ENCODE results near the gene C16orf78.

C16orf78 gene, protein sequence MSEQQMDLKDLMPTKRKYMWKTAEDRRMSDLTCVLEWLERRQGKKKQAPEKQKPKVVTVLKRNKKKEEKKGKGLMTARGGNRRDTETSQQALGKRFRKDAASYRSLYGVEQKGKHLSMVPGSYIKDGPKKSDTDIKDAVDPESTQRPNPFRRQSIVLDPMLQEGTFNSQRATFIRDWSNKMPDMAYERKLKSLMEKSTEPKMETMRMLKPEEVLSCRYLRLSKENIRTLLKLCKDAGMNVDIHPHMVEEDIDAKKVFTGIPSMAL

DNA sequence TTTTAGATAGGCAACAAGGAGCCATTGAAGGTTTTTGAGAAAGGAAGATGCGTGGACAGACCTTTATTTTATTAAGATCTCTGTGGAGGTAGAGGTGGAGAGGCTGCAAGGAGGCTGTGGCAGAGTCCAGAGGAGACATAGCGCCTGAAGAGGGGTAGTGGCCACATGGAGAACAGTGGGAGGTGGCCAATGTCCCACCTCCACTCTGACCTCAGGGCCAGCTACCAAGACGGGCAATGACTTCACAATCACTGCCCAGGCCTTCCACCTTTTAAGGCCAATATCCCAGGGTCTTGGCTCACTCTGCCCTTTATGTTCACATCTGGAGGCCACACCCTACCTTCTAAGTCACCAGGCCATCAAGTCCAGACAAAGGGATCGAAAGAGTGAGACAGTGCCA lies at the start of gene C16orf78:
Gene C16orf78 (plus strand): TSS at position 301 of the 400 bp plus-strand sequence. CDS start 136 bp downstream, outside the sequence.
- DNase-seq: no peak

DNA sequence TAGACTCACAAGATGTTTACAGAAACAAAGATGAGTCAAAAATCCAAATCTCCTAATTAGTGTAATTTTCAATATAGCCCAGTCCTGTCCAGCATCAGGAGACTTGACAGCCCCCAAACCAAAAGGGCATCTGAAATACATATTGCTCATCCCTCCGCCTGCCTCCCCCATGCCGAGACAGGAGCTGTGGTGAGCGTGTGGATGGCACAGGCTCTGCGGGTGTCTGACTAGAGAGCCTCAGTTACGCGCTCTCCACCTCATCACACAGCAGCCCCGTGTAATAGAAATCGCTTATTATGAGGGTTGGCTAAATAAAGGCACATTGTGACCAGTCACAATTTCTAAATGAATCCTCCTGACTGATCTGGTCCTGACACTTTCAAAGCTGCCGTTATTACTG lies 48.9 kb upstream of the C16orf78 start:
- DNase-seq: no peak

DNA sequence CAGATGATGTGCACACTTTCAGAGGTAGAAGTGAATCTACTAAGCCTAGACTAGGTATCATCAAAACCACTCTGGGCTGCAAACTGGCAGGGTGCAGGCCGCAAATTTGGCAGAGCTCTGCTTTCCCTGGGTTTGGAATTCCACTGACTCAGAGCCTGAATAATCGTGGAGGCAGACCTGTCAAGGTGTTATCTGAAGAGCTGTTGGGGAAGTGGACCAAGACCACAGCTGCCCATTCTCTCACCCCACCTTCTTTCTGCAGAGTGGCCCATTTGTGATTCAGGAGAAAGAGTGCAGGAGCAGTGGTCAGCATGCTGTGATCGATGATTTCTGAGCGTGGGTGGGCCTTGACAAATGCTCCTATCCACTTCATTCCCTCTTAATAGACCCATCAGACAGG lies 46.1 kb upstream of the C16orf78 start:
- DNase-seq: no peak

DNA sequence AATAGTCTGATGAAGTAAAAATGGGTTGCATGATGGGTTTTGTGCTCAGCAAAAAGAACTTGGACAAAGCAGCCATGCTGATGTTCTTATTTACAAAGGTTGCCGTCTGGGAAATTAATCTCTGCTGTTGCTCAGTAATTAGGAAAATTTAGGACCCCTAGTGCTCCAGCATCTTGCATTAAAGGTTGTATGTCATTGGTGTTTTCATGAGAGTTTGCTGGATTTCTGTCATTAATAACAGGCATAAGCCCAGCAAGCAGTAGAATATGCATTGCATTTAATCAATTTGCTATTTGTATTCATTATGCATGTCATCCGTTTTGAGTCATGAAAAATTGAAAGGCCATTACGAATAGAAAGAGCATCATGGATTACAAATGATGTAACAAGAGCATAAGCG lies 45.3 kb upstream of the C16orf78 start:
- DNase-seq: no peak

- no peak for DNase-seq
Observed at GRCh38 chr16:49330562-49331201, 42.9 kb upstream of the C16orf78 start.

GRCh38 chr16:49332589-49333258 lies 40.9 kb upstream of the C16orf78 start:
- DNase-seq: no peak

GRCh38 chr16:49333259-49333597 lies 40.4 kb upstream of the C16orf78 start:
- no peak for DNase-seq

DNA sequence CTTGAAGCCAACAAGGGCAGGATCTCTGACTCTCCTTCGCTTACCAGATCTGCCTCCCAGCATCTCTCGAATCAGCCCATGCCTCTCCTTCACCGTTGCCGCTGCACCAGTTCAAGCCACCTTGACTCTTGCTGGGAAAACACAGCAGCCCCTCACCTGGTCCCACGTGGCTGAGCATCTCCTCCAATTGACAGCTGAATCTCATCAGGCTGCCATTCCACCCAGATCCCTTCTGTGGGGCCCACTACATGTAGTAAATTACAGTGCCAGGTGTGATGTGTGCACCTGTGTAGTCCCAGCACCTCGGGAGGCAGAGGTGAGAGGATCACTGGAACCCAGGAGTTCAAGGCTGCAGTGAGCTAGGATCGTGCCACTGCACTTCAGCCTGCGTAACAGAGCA lies 37.8 kb upstream of the C16orf78 start:
- DNase-seq: no peak

GRCh38 chr16:49336581-49336980 lies 37.0 kb upstream of the C16orf78 start:
- no peak for DNase-seq

DNA sequence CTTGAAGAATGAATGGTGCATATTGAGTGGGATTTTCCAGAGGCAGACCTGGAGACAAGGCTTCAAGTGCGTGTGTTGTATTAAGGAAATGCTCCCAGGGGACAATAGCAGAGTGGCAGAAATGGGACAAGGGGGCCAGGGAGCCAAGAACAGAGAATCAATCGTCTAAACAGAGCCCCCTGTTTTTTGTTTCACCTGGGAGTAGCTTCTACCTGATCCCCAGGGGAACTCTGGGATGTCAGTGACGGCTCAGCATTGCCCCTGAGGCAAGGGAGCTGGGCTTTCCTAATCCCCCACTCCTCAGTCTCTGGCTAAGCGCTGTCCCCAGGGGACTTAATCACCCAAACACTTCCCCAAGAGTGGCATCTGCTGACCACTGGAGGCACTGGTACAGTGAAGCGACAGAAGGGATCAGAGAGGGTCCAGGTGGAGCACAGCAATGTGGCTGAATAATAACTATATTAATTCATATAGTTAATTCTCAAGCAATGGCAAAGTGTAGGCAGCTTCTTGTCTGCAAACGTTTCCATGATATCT lies 35.7 kb upstream of the C16orf78 start:
- no peak for DNase-seq

GRCh38 chr16:49338611-49339265 lies 34.9 kb upstream of the C16orf78 start:
- no peak for DNase-seq

- DNase-seq: no peak
Observed at GRCh38 chr16:49340466-49340865, 33.1 kb upstream of the C16orf78 start.

- DNase-seq: no peak
Observed at GRCh38 chr16:49341706-49342105, 31.9 kb upstream of the C16orf78 start.

- no peak for DNase-seq
Observed at GRCh38 chr16:49342336-49343265, 31.0 kb upstream of the C16orf78 start.

- DNase-seq: no peak
Observed at GRCh38 chr16:49343291-49343690, 30.3 kb upstream of the C16orf78 start.

DNA sequence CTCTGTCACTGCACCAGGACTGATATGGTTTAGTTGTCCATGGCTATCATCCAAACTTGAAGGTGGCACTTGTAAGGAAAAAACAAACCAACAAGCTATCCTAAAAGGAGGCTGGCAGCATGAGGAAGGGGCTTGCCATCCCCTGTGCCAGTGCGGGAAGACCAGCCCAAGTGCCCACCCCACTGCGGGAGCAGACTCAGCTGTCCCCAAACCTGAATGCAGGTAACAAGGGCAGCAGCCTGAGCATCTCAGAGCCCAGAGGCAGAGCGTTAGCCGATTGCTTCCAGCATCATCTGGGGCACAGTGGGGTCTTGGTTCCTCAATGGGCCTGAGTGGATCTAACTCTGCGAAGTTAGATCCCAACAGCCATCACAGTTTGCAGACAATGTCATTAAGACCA lies 29.2 kb upstream of the C16orf78 start:
- no peak for DNase-seq

DNA sequence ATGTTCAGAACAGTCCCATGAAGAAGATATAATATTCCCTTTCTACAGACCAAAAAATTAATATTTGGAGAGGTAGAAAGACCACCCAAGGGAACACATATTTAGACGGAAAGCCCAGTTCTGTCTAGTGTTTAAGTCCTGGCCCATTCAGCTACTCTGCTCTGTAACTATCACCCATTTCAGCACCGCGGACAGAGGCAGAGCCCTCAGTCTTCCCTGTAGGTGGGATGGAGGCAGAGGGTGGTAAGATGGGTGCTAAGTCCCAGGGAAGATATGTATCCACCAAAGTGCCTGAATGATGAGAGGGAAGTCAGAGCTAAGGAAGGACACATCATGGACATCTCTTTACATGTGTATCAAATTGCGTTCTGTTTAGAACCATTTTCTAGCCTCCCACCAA lies 27.8 kb upstream of the C16orf78 start:
- no peak for DNase-seq

DNA sequence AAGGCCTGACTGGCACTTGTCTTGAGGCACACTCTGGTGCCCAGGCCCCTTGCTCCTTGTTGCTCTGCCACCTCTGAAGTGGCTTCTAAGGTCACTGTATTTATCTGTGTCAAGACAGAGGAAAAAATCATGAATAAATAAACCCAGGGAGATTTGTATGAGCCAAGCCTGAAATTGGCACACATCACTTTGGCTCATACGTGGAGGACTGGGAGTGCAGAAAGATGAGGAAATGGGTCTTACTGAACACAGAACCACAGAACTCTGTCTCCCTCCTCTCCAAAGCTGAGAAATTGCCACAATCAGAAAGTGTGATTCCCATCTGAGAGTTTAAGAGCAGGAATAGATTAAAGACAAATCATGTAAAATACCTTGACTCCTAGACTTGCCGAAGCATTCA lies 27.1 kb upstream of the C16orf78 start:
- DNase-seq: no peak

GRCh38 chr16:49347476-49347875 lies 26.1 kb upstream of the C16orf78 start:
- no peak for DNase-seq

DNA sequence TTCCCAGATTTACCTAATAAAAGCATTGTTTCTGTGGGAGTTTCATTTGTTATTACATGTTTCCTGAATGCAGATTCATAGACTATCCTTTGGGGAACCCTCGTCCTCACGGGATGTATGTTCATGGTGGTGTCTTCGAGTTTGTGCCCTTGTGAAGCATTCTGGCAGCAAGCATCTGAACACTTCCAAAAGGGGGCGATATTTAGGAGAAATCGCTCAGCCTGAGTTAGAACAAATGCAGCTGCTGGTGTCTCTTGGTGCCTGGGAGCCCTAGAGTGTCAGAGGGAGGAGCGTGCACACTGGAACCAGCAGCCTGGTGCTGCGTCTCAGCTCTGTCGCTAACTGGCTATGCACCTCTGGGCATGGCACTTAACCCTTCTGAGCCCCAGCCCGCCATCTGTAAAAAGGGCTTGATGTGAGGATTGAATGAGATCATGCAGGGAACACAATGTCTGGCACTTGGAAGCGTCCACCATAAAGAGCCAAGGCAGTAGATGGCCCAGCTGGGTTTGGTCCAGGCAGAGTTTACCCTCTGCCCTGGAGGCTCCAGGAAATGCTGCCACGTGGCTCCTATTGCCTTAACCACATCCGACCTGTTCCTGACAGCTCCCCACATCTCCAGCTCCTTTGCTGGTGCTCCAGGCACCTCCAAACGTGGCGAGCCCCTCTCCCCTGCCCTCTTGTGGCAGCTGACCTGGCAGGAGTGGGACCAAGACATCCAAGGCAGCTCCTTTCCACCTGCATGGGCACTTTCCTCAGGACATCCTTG lies 25.0 kb upstream of the C16orf78 start:
- DNase-seq: no peak

DNA sequence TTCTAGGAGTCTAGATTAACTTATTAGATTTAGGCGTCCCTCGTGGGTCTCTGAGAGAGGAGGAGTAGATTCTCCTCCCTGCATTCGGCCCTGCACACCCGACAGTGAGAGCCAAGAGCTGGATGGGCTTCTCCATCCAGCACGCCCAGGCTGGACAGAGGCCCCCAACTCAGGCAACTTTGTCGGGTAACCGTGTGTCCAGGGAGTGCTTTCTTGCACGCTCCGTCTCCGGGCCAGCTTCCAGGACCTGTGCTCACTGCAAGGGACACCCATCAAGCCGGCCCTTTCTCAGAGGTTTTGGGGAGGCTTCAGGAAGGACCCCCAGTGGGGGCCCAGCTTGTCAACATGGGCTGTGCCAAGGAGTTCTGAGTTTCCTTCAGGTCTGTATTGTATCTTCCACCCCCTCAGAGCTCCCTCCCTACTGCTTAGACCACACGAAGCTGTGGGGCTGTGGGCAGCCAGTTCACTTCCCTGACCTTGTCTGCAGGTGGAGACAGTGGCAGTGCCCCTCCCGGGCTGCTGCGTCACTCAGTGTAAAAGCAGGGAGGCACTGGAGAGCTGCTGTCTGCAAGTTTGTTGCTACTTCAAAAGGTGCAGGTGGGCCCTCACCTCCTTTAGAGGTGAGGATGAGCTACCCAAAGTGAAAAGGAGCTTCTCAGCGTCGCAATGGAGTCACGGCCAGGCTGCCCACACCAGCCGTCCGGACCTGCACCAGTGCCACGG lies 24.0 kb upstream of the C16orf78 start:
- no peak for DNase-seq
